ENCODE data around the gene KRT31.

The KRT31 gene

GRCh38 chr17:41396996-41397660, at the start of gene KRT31:
Gene KRT31, minus strand, starts transcription at chr17:41397608. Its CDS starts 69 bp downstream, at chr17:41397539.
- DNase-seq (ENCODE audit: low read depth): no peak
- TF ChIP-seq MYC (IDR thresholded peaks at IDR 0.05; ENCODE audit: low read depth, low read length): no peak
- TF ChIP-seq POLR2A (IDR thresholded peaks at IDR 0.05; ENCODE audit: extremely low read depth, insufficient read length): no peak
- H3K4me3 ChIP-seq (ENCODE audit: low read depth, low read length): no peak within 1 kb of the TSS

GRCh38 chr17:41446806-41447205, 49.4 kb upstream of the KRT31 start:
- DNase-seq (ENCODE audit: low read depth): no peak
- no peak overlapping the region for H3K4me3 ChIP-seq (ENCODE audit: low read depth, low read length)
- TF ChIP-seq MYC (IDR thresholded peaks at IDR 0.05; ENCODE audit: low read depth, low read length) (no peak), CTCF (IDR thresholded peaks at IDR 0.05; ENCODE audit: low read depth, low read length) (no peak), POLR2A (IDR thresholded peaks at IDR 0.05; ENCODE audit: extremely low read depth, insufficient read length) (no peak), MAX (IDR thresholded peaks at IDR 0.05; ENCODE audit: low read depth, low read length) (no peak)

- no peak for TF ChIP-seq CTCF (IDR thresholded peaks at IDR 0.05; ENCODE audit: low read depth, low read length)
- no peak for TF ChIP-seq POLR2A (IDR thresholded peaks at IDR 0.05; ENCODE audit: extremely low read depth, insufficient read length)
- TF ChIP-seq MAX (IDR thresholded peaks at IDR 0.05; ENCODE audit: low read depth, low read length): no peak
- no peak for DNase-seq (ENCODE audit: low read depth)
- H3K4me3 ChIP-seq (ENCODE audit: low read depth, low read length): no peak overlapping the region
These were observed 47.2 kb upstream of the KRT31 start for GRCh38 chr17:41444640-41445039.

- DNase-seq (ENCODE audit: low read depth): no peak
- no peak for TF ChIP-seq MYC (IDR thresholded peaks at IDR 0.05; ENCODE audit: low read depth, low read length)
- no peak for TF ChIP-seq MAX (IDR thresholded peaks at IDR 0.05; ENCODE audit: low read depth, low read length)
- TF ChIP-seq CTCF (IDR thresholded peaks at IDR 0.05; ENCODE audit: low read depth, low read length): no peak
- TF ChIP-seq POLR2A (IDR thresholded peaks at IDR 0.05; ENCODE audit: extremely low read depth, insufficient read length): no peak
- no peak overlapping the region for H3K4me3 ChIP-seq (ENCODE audit: low read depth, low read length)
These were observed 46.8 kb upstream of the KRT31 start for GRCh38 chr17:41444186-41444585.

GRCh38 chr17:41442739-41443138, 45.3 kb upstream of the KRT31 start:
- TF ChIP-seq MYC (IDR thresholded peaks at IDR 0.05; ENCODE audit: low read depth, low read length) (no peak), CTCF (IDR thresholded peaks at IDR 0.05; ENCODE audit: low read depth, low read length) (no peak), MAX (IDR thresholded peaks at IDR 0.05; ENCODE audit: low read depth, low read length) (no peak), POLR2A (IDR thresholded peaks at IDR 0.05; ENCODE audit: extremely low read depth, insufficient read length) (no peak)
- no peak overlapping the region for H3K4me3 ChIP-seq (ENCODE audit: low read depth, low read length)
- DNase-seq (ENCODE audit: low read depth): no peak

GRCh38 chr17:41440531-41441033, 43.2 kb upstream of the KRT31 start, which contains the start of gene KRT38:
Gene KRT38, minus strand, starts transcription at chr17:41440983. Its CDS starts 62 bp downstream, at chr17:41440921.
- TF ChIP-seq CTCF (IDR thresholded peaks at IDR 0.05; ENCODE audit: low read depth, low read length): no peak
- TF ChIP-seq MYC (IDR thresholded peaks at IDR 0.05; ENCODE audit: low read depth, low read length): no peak
- TF ChIP-seq MAX (IDR thresholded peaks at IDR 0.05; ENCODE audit: low read depth, low read length): no peak
- no peak for TF ChIP-seq POLR2A (IDR thresholded peaks at IDR 0.05; ENCODE audit: extremely low read depth, insufficient read length)
- no peak within 1 kb of the TSS for H3K4me3 ChIP-seq (ENCODE audit: low read depth, low read length)
- no peak for DNase-seq (ENCODE audit: low read depth)
